A673 (cell line): ENCODE measurements around the gene TBC1D2B. TPM values are rescaled to one million over a fixed set of nuclear protein-coding genes. Genes with fewer than 3 reads are reported as not detected.

Experiments used
- BruUV-seq: library from RNA; stranded (reverse); fragments of 400-500 nt; replicated peaks from 2 replicates; lab custom pipeline; 2021; lab: Mats Ljungman, UMichigan
- CTCF ChIA-PET: fragments of 300-600 bp; sonication (Branson Sonifier 250); formaldehyde crosslinking; loops from one replicate; lab custom pipeline; 2022; ENCODE audit warnings: antibody characterized with exemption; lab: Charles Lee
- POLR2A ChIA-PET: fragments of 300-600 bp; sonication (Branson Sonifier 250); formaldehyde crosslinking; loops from one replicate; lab custom pipeline; 2022; ENCODE audit warnings: antibody characterized with exemption; ENCODE audit not compliant: low non-redundant PET; lab: Charles Lee
- DNase-seq: peaks from one replicate; pipeline ENCODE4 v3.0.0-alpha.2; 2015; ENCODE audit warnings: low spot score
- H3K27ac ChIP-seq: fragments of 200-600 bp; sonication (generic); 2 replicates; pipeline ENCODE4 v1.5.1; 2016; ENCODE audit warnings: mixed run types, low read depth, mild to moderate bottlenecking, mixed read lengths, antibody characterized with exemption, low read length; ENCODE audit not compliant: poor library complexity, severe bottlenecking
- H3K27me3 ChIP-seq: fragments of 200-600 bp; sonication (generic); replicated peaks from 2 replicates; pipeline ENCODE4 v1.6.1; 2017; ENCODE audit warnings: mixed run types, low read depth, mild to moderate bottlenecking, mixed read lengths, antibody characterized with exemption, low read length; ENCODE audit not compliant: insufficient read depth, poor library complexity
- H3K36me3 ChIP-seq: fragments of 200-600 bp; sonication (generic); 2 replicates; pipeline ENCODE4 v1.6.1; 2016; ENCODE audit warnings: mixed run types, mild to moderate bottlenecking, mixed read lengths, antibody characterized with exemption, low read length; ENCODE audit not compliant: insufficient read depth, poor library complexity, severe bottlenecking
- H3K4me1 ChIP-seq: fragments of 200-600 bp; sonication (generic); 2 replicates; pipeline ENCODE4 v1.6.1; 2017; ENCODE audit warnings: mixed run types, mild to moderate bottlenecking, mixed read lengths, antibody characterized with exemption, low read length; ENCODE audit not compliant: insufficient read depth, poor library complexity, severe bottlenecking
- H3K4me3 ChIP-seq: fragments of 200-600 bp; sonication (generic); 2 replicates; pipeline ENCODE4 v1.5.1; 2016; ENCODE audit warnings: low read depth, mixed run types, mild to moderate bottlenecking, mixed read lengths, low read length; ENCODE audit not compliant: poor library complexity, severe bottlenecking
- H3K9me3 ChIP-seq: fragments of 200-600 bp; sonication (generic); 2 replicates; pipeline ENCODE4 v1.6.1; 2016; ENCODE audit warnings: mixed run types, low read depth, mild to moderate bottlenecking, mixed read lengths, antibody characterized with exemption, low read length; ENCODE audit not compliant: poor library complexity, severe bottlenecking
- EZH2 ChIP-seq: fragments of 200-600 bp; sonication (generic); IDR thresholded peaks from 2 replicates; pipeline ENCODE4 v1.6.1; 2017; ENCODE audit warnings: borderline replicate concordance, low read depth, mild to moderate bottlenecking, mixed read lengths, antibody characterized with exemption, low read length; ENCODE audit not compliant: poor library complexity, severe bottlenecking
- intact Hi-C: fragments of 100-400 bp; cut with micrococcal nuclease; formaldehyde crosslinking; loops from one replicate; pipeline ENCODE4 v1.10.0; 2022; ENCODE audit not compliant: unreplicated experiment
- total RNA-seq: library from RNA; stranded (reverse); gene quantifications from 2 replicates; pipeline ENCODE4 v1.2.3, GENCODE V29; 2021
- TF ChIP-seq, protein P1 (sequence below): fragments of 300-800, 200-600 bp; sonication (generic); conservative IDR thresholded peaks from 2 replicates; pipeline ENCODE4 v1.5.1; 2017; ENCODE audit warnings: low read depth, mild to moderate bottlenecking, antibody characterized with exemption, low read length, moderate library complexity, mixed read lengths

TBC1D2B gene
- total RNA-seq, 1 experiment from 2014 or later = 26.0 TPM

DNA sequence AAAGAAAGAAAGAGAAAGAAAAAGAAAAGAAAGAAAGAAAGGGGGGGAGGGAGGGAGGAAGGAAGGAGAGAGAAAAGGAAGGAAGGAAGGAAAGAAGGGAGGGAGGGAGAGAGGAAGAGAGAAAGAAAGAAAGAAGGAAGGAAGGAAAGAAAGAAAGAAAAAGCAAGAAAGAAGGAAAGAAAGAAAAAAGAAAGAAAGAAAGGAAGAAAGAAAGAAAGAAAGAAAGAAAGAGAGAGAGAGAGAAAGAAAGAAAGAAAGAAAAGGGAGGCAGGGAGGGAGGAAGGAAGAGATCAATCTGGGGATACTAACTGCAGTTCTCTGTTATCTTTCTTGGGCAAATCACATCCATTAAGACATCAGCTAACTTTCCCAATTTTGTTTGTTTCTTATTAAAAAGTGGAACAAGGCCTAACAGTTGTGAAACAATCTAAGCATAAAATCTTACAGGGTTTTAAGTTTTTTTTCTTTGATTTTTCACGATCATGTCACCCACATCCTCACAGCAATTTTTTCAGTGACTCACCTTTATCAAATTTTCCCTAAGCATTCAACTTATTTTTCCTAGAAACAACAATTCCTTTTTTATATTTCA lies 36.8 kb downstream of the TBC1D2B start:
- TF ChIP-seq EZH2 = no peak
- TF ChIP-seq, protein P1, sequence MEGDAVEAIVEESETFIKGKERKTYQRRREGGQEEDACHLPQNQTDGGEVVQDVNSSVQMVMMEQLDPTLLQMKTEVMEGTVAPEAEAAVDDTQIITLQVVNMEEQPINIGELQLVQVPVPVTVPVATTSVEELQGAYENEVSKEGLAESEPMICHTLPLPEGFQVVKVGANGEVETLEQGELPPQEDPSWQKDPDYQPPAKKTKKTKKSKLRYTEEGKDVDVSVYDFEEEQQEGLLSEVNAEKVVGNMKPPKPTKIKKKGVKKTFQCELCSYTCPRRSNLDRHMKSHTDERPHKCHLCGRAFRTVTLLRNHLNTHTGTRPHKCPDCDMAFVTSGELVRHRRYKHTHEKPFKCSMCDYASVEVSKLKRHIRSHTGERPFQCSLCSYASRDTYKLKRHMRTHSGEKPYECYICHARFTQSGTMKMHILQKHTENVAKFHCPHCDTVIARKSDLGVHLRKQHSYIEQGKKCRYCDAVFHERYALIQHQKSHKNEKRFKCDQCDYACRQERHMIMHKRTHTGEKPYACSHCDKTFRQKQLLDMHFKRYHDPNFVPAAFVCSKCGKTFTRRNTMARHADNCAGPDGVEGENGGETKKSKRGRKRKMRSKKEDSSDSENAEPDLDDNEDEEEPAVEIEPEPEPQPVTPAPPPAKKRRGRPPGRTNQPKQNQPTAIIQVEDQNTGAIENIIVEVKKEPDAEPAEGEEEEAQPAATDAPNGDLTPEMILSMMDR = no peak
- Histone ChIP-seq H3K27me3 (no peaks in the 10 kb centered on the region), H3K9me3 (no peaks in the 10 kb centered on the region), H3K4me1 (peaks cover 14% of the 10 kb centered on the region), H3K36me3 (peaks cover 7% of the 10 kb centered on the region), H3K27ac (no peak overlapping the region), H3K4me3 (no peak overlapping the region)
- no TSS peak for BruUV-seq
- intact Hi-C loops = no loop called here
- ChIA-PET CTCF (no interaction called here), POLR2A (no interaction called here)
- DNase-seq = no peak

DNA sequence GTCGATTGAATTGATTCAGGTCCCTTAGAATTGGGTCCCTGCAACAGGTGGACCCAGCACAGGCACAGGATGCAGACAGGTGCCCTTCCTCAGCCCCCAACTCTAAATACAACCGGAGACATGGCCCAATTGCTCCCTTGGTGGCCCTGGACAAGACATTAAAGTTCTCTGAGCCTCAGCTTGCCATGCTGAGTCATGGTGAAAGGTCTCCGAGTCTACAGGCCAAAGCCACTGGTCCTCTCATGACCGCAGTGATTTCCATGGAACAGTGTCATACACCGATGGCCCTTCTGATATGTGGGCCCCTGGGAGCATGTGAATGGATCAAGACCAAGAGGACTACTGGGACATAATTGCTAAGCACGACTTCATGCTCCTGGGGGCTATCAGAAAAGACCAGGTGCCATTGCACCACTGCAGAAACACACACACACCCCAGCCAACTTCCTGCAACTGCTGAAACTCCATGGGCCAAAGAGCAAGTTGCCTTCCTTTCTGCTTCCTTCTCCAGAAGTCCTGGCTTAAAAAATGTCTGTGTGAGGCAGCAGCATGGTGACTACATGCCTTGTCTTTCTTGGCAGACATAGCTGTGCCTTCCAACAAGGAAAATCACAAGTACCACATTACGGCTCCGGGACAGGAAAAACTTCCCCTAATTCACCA lies 38.8 kb downstream of the TBC1D2B start:
- H3K4me3 ChIP-seq = no peak overlapping the region
- no peak for TF ChIP-seq EZH2
- H3K27ac ChIP-seq = peak overlapping the region; percentile 23
- DNase-seq = no peak
- no TSS peak for BruUV-seq
- no peaks in the 10 kb centered on the region for H3K9me3 ChIP-seq
- H3K27me3 ChIP-seq = no peaks in the 10 kb centered on the region
- CTCF ChIA-PET = no interaction called here
- H3K36me3 ChIP-seq = peaks cover 5% of the 10 kb centered on the region
- intact Hi-C loops = no loop called here
- no peaks in the 10 kb centered on the region for H3K4me1 ChIP-seq
- POLR2A ChIA-PET = no interaction called here

DNA sequence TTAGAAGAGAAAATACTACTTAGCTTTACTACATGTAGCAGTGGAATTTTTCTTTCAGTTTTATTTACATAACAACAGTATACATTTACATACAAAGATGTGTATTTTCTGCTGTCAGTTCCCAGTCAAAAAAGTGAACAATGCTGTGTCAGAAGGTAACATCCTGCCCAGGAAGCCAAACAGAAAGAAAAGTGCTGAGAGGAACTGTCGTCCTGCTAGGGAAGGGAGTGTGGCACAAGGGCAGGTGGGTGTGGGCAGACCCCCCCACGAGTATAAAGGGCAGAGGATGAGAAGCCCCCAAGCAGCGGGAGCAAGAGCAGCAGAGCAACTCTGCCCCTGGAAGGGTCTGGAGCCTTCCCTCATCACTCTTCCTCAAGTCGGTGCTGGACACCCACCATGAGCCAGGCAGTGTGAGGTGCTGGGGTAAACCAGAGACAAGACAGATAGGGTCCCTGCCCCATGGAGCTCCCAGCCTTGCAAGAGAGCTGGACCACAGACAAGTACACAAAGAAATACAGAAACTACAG lies 39.7 kb downstream of the TBC1D2B start:
- CTCF ChIA-PET = no interaction called here
- Histone ChIP-seq H3K27me3 (no peaks in the 10 kb centered on the region), H3K4me3 (no peak overlapping the region), H3K36me3 (no peaks in the 10 kb centered on the region), H3K27ac (peak overlapping the region; percentile 23), H3K4me1 (no peaks in the 10 kb centered on the region), H3K9me3 (no peaks in the 10 kb centered on the region)
- TF ChIP-seq, protein P1 = no peak
- no peak for TF ChIP-seq EZH2
- no TSS peak for BruUV-seq
- intact Hi-C loops = no loop called here
- DNase-seq = no peak
- POLR2A ChIA-PET = interaction anchor here (0.7 kb wide), 1 partner anchor 84 kb away, joined by 3 read pairs; no protein-coding TSS in a partner anchor
